H1 (cell line): ENCODE measurements around the gene CD247. TPM values are rescaled to one million over a fixed set of nuclear protein-coding genes. Genes with fewer than 3 reads are reported as not detected.

Experiments
- RAD21 ChIP-seq, 2 experiments: IDR thresholded peaks in 1 of 2; conservative IDR thresholded peaks in 1 of 2; 2 replicates each; pipeline ENCODE4 v1.6.1; 2011; ENCODE audit warnings: low read depth in 2 of 2, low read length in 2 of 2, improper control_type of control experiment in 1 of 2, inconsistent platforms in 1 of 2, mild to moderate bottlenecking in 1 of 2, moderate library complexity in 1 of 2
- polyA plus RNA-seq, 7 experiments: library from polyadenylated mRNA; depleted of rRNA in 3 of 7; stranded (reverse) in 5 of 7; unstranded in 2 of 7; fragments of >200 nt in 5 of 7; fragments of 200-250 nt in 2 of 7; gene quantifications; 1 replicate in 5 of 7; 2 replicates in 1 of 7; 4 replicates in 1 of 7; pipeline versions ENCODE4 v1.2.1 to v1.2.3, GENCODE V29; 2011 to 2013; ENCODE audit warnings: missing spikeins in 2 of 7, mixed read lengths in 2 of 7
- total RNA-seq: library from RNA; stranded (reverse); fragmentation: NEBNext Ultra II Directional; extraction: Animal tissue kit (Norgen Biotek cat#: 25700); gene quantifications from 2 replicates; pipeline ENCODE4 v1.2.1, GENCODE V29; 2021

Gene CD247
- total and polyA plus RNA-seq, 2 of the 8 experiments (the other 6 are each of a cell fraction or from before 2014, with no cell fraction given), result 2.0 to 2.2 TPM

DNA sequence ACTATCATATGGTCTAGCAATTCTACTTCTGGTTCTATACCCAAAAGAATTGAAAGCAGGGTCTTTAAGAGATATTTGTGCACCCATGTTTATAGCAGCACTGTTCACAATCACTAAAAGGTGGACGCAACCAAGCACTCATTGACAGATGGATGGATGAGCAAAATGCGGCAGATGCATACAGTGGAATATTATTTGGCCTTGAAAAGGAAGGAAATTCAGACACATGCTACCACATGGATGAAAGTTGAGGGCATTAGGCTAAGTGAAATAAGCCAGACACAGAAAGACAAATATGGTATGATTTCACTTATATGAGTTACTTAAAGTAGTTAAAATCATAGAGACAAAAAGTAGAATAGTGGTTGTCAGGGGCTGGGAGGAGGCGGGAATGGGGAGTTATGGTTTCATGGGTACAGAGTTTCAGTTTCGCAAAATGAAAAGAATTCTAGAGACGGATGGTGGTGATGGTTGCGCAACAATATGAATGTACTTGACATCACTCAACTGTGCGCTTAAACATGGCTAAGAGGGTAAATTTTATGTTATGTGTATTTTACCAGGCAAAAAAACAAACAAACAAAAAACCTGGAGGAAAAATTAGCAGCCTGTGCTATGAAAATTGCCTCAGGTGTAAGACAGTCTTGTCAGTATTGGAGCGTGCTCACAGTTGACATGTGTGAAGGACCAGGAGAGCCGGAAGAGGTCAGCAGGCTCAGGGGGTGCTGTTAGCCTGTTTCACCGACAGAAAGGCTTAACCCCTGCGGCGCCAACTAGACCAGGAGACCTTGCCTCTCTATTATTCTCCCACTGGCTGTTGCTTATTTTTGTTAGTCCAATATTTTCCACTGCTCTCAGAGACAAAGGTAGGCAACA is 26.5 kb downstream of the CD247 start (continued):
- TF ChIP-seq RAD21 (IDR thresholded peaks at IDR 0.05 in 1 of 2, conservative IDR thresholded peaks at IDR 0.05 in 1 of 2; ENCODE audit: low read depth in 2 of 2, low read length in 2 of 2), result no peak; a peak in 1 of 4 replicates
- TF ChIP-seq, all 59 proteins: peak for 4
